ENCODE data around the gene PPM1H. TPM values are rescaled to one million over a fixed set of nuclear protein-coding genes. Genes with fewer than 3 reads are reported as not detected.

Gene PPM1H
- total and polyA plus RNA-seq, 2 of the 8 experiments (the other 6 are each of a cell fraction or from before 2014, with no cell fraction given), result 16.4 to 36.1 TPM

DNA sequence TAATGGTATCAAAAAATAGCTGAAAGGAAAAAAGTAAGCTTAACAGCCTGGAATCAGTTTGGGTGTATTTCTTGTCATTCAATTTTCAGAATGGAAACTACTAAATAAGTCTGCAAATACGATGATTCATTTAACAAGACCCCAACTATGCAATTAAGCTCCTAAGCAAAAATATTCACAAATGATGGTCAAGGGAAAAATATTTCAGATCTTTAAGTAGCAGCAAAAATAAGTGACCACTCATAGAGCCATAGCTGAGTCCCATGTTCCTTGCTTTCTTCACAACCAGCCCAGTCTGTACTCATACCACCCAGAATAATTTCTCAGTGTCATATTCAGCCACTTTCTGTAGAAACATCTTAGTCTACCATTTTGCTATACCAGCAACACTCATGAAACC is 185.4 kb downstream of the PPM1H start:
- no peak overlapping the region for H3K18ac ChIP-seq (ENCODE audit: extremely low read depth, low read length)
- FAIRE-seq, result no peak

More for the DNA sequence above, 185.4 kb downstream of the PPM1H start:
- H3K9me3 ChIP-seq (ENCODE audit: insufficient read depth in 2 of 2, low read depth in 1 of 2, low read length in 1 of 2), result no peaks in the 10 kb centered on the region
- no peak overlapping the region for H2AFZ ChIP-seq (ENCODE audit: low read length)
- peaks cover 0 to 10% (median 3%) of the 10 kb centered on the region in 4 experiments; a peak in 3 of 7 replicates for H3K4me1 ChIP-seq (replicated peaks in 1 of 4; ENCODE audit: control insufficient read depth in 3 of 4, insufficient read depth in 4 of 4, low read length in 3 of 4)
- no peak overlapping the region for H2BK12ac ChIP-seq (ENCODE audit: low read depth, low read length)
- ChIA-PET POLR2A (ENCODE audit: partially characterized antibody) (no interaction called here), CTCF (ENCODE audit: partially characterized antibody) (interaction anchor here (0.9 kb wide), 1 partner anchor 23 kb away, joined by 3 read pairs; no protein-coding TSS in a partner anchor)
- H3K56ac ChIP-seq (replicated peaks; ENCODE audit: insufficient read length, low read depth, low read length), result no peak overlapping the region
- H3K27me3 ChIP-seq (replicated peaks in 1 of 4; ENCODE audit: control insufficient read depth in 3 of 4, extremely low read depth in 1 of 4, insufficient read depth in 3 of 4, low read length in 3 of 4), result no peaks in the 10 kb centered on the region
- no peak overlapping the region for H3K9ac ChIP-seq (replicated peaks in 1 of 4; ENCODE audit: extremely low read depth in 1 of 4, low read depth in 3 of 4, low read length in 3 of 4)
- H4K20me1 ChIP-seq (replicated peaks in 1 of 2; ENCODE audit: control insufficient read depth in 1 of 2, insufficient read depth in 2 of 2, low read length in 2 of 2), result no peaks in the 10 kb centered on the region
- no peak for DNase-seq (ENCODE audit: low read depth in 1 of 2, low spot score in 2 of 2)
- H2AK5ac ChIP-seq (ENCODE audit: low read depth, low read length), result no peak overlapping the region
- no peak overlapping the region for H2BK5ac ChIP-seq (ENCODE audit: low read depth, low read length)
- no peak overlapping the region for H2BK15ac ChIP-seq (ENCODE audit: low read length)
- H4K8ac ChIP-seq (ENCODE audit: extremely low read depth, insufficient read depth, low read length), result no peak overlapping the region
- H4K91ac ChIP-seq (replicated peaks; ENCODE audit: insufficient read length, low read length), result no peak overlapping the region
- no peak overlapping the region for H2BK120ac ChIP-seq (replicated peaks; ENCODE audit: low read depth, low read length)
- no peaks in the 10 kb centered on the region for H3K36me3 ChIP-seq (ENCODE audit: control insufficient read depth in 2 of 4, insufficient read depth in 4 of 4, low read length in 3 of 4)
- no peak for TF ChIP-seq CEBPB (IDR thresholded peaks at IDR 0.05; ENCODE audit: low read depth, low read length)
- TF ChIP-seq, protein P1, sequence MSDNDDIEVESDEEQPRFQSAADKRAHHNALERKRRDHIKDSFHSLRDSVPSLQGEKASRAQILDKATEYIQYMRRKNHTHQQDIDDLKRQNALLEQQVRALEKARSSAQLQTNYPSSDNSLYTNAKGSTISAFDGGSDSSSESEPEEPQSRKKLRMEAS (IDR thresholded peaks at IDR 0.05), result no peak
- TF ChIP-seq BCL11A (IDR thresholded peaks at IDR 0.05; ENCODE audit: low read depth in 2 of 2, low read length in 2 of 2), result no peak
- no peak overlapping the region for H3K4me2 ChIP-seq (ENCODE audit: insufficient read depth in 1 of 2, low read depth in 2 of 2, low read length in 2 of 2)
- H4K5ac ChIP-seq (ENCODE audit: insufficient read length, low read depth, low read length), result no peak overlapping the region
- no peaks in the 10 kb centered on the region for H3K79me1 ChIP-seq (ENCODE audit: low read depth, low read length)
- H3K4ac ChIP-seq (replicated peaks; ENCODE audit: insufficient read length, low read depth, low read length), result no peak overlapping the region
- H3K23ac ChIP-seq (ENCODE audit: insufficient read length), result no peak overlapping the region
- 96% methylated on average over 1 of the region's 1 CpG; no CpG with 5 or more reads in 1 of the 2 experiments for WGBS, 2 experiments (ENCODE audit: extremely low coverage in 1 of 2, insufficient coverage in 1 of 2, insufficient read length in 1 of 2, insufficient replicate concordance in 2 of 2, low coverage in 1 of 2, low lambda C conversion rate in 2 of 2, missing lambda C conversion rate in 1 of 2)
- no peaks in the 10 kb centered on the region for H3K79me2 ChIP-seq (ENCODE audit: control insufficient read depth in 1 of 2, insufficient read depth in 2 of 2, low read length in 2 of 2)
- H2BK20ac ChIP-seq (ENCODE audit: low read length), result no peak overlapping the region
- no peaks in the 10 kb centered on the region; the same call in 1 of the 2 replicates for H3K23me2 ChIP-seq (ENCODE audit: low read depth, low read length)
- no peak overlapping the region for H3K27ac ChIP-seq (ENCODE audit: low read depth, low read length)
- no peak overlapping the region for H3K4me3 ChIP-seq (ENCODE audit: extremely low read depth in 1 of 4, insufficient read depth in 2 of 4, low read depth in 3 of 4, low read length in 4 of 4)
- no peak overlapping the region for H3K14ac ChIP-seq (ENCODE audit: insufficient read length)
